ENCODE results near the gene SPATA31C1.
A peak's percentile ranks its signal among the peaks of the same experiment; 100 is the strongest.
"Not testable (repeated sequence)": the region's sequence is repeated elsewhere in the genome, so short reads cannot be mapped to it uniquely, and the experiment has no call there.

The SPATA31C1 gene

DNA sequence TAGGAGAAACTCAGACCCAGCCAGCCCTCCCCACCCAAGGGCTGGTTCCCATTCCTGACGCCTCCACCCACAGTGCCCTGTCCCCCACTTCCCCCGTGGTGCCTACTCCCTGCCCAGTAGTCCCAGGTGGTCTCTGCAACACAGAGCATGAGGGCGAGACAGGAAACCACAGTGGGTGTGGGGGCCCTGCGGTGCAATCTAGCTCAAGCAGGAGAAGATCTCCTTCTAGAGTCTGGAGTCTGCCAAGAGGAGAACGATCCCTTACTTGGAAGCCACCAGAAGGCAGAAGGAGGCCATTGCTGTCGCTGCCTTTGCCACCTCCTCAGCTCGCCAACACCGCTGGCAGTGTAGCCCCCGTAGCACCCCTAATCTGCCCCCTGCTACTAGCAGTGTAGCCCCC, 20.2 kb downstream of the SPATA31C1 start:
- not testable (repeated sequence) for H3K36me3 ChIP-seq (ENCODE audit: insufficient read depth, low read length); H3K4me3 ChIP-seq (ENCODE audit: low read depth in 1 of 2, low read length in 2 of 2); H3K79me2 ChIP-seq (ENCODE audit: insufficient read depth, low read length); H3K9me3 ChIP-seq (ENCODE audit: insufficient read depth, low read length, severe bottlenecking); H4K20me1 ChIP-seq (ENCODE audit: insufficient read depth, low read length); H2AFZ ChIP-seq (ENCODE audit: low read depth, low read length); H3K4me1 ChIP-seq (ENCODE audit: insufficient read depth, low read length); H3K4me2 ChIP-seq (ENCODE audit: insufficient read depth, low read length); H3K27me3 ChIP-seq (ENCODE audit: insufficient read depth, low read length, poor library complexity); H3K9ac ChIP-seq (ENCODE audit: low read depth, low read length); H3K27ac ChIP-seq (ENCODE audit: low read length)
- ATAC-seq (ENCODE audit: insufficient read depth, low read depth): peak; percentile 76
- DNase-seq: peak; percentile 35

DNA sequence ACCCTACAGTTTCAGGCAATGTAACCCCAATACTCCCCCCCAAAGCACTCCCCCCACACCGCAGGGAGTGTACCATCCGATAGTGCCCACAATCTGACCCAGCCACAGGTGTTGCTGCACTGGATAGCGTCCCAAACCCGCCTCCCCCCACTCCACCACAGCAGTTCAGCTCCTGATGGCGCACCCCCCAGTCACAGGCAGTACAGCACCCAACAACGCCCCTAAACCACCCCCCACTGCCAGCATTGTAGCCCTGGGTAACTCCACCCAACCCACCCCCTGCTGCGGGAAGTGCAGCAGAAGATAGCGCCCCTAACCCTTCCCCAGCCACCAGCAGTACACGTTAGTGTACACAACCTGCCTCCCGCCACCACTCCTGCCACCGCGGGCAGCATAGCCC, 20.6 kb downstream of the SPATA31C1 start:
- not testable (repeated sequence) for H3K9ac ChIP-seq (ENCODE audit: low read depth, low read length); H3K27me3 ChIP-seq (ENCODE audit: insufficient read depth, low read length, poor library complexity); H3K4me2 ChIP-seq (ENCODE audit: insufficient read depth, low read length); H3K79me2 ChIP-seq (ENCODE audit: insufficient read depth, low read length); H3K27ac ChIP-seq (ENCODE audit: low read length); H3K4me1 ChIP-seq (ENCODE audit: insufficient read depth, low read length); H3K4me3 ChIP-seq (ENCODE audit: low read depth in 1 of 2, low read length in 2 of 2); H2AFZ ChIP-seq (ENCODE audit: low read depth, low read length); H3K9me3 ChIP-seq (ENCODE audit: insufficient read depth, low read length, severe bottlenecking); H4K20me1 ChIP-seq (ENCODE audit: insufficient read depth, low read length); H3K36me3 ChIP-seq (ENCODE audit: insufficient read depth, low read length)
- ATAC-seq (ENCODE audit: insufficient read depth, low read depth): peak; percentile 47; the same call in 2 of the 3 replicates
- peak; percentile 8 for DNase-seq

DNA sequence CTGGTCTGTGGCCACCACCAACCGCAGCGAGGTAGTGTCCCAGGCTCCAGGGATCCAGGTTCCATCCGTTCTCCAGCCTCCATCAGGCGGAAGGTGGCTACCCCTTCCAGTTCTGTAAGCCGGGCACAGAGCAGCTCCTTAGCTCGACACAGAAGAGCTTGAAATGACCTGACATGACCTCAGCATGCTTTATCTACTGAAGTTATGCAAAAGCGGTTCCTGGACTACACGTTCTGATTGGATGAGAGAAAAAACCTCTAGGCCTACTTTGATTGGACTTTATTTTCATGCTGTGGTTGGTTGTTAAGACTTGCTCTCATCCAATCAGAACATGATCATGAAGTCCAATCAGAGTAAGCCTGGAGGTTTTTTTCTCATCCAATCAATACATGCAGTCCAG, 21.3 kb downstream of the SPATA31C1 start:
- H3K36me3 ChIP-seq (ENCODE audit: insufficient read depth, low read length): not testable (repeated sequence)

DNA sequence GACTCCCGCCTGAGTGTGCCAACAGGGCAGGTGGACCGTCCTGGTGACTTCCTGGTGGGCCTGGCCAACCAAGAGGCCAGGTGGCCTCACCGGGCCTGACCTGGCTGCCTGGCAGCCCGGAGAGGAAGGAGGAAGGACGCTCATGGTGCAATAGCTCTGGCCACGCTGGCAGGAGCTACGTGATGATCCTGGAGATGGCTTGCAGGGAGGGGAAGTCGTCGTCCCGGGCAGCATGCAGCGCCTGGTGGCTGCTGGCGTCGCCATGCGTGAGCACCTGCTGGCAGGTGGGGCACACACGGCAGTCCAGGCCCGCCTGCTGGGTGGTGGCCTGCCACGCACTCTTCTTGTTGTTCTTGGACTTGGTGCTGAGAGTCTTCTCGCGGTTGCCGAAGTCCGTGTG, 26.3 kb downstream of the SPATA31C1 start:
- Histone ChIP-seq H3K9ac (ENCODE audit: low read depth, low read length) (no peak overlapping the region), H3K9me3 (ENCODE audit: insufficient read depth, low read length, severe bottlenecking) (no peaks in the 10 kb centered on the region), H3K36me3 (ENCODE audit: insufficient read depth, low read length) (no peaks in the 10 kb centered on the region), H2AFZ (ENCODE audit: low read depth, low read length) (no peak overlapping the region), H3K79me2 (ENCODE audit: insufficient read depth, low read length) (no peaks in the 10 kb centered on the region), H3K27ac (ENCODE audit: low read length) (no peak overlapping the region), H3K27me3 (ENCODE audit: insufficient read depth, low read length, poor library complexity) (no peaks in the 10 kb centered on the region), H4K20me1 (ENCODE audit: insufficient read depth, low read length) (no peaks in the 10 kb centered on the region), H3K4me2 (ENCODE audit: insufficient read depth, low read length) (no peak overlapping the region), H3K4me3 (ENCODE audit: low read depth in 1 of 2, low read length in 2 of 2) (no peak overlapping the region), H3K4me1 (ENCODE audit: insufficient read depth, low read length) (no peaks in the 10 kb centered on the region)
- DNase-seq (no peak), ATAC-seq (ENCODE audit: insufficient read depth, low read depth) (no peak)
- TF ChIP-seq EZH2 (IDR thresholded peaks at IDR 0.05; ENCODE audit: borderline replicate concordance, low read depth, low read length, severe bottlenecking): no peak
- TF ChIP-seq, protein P1, sequence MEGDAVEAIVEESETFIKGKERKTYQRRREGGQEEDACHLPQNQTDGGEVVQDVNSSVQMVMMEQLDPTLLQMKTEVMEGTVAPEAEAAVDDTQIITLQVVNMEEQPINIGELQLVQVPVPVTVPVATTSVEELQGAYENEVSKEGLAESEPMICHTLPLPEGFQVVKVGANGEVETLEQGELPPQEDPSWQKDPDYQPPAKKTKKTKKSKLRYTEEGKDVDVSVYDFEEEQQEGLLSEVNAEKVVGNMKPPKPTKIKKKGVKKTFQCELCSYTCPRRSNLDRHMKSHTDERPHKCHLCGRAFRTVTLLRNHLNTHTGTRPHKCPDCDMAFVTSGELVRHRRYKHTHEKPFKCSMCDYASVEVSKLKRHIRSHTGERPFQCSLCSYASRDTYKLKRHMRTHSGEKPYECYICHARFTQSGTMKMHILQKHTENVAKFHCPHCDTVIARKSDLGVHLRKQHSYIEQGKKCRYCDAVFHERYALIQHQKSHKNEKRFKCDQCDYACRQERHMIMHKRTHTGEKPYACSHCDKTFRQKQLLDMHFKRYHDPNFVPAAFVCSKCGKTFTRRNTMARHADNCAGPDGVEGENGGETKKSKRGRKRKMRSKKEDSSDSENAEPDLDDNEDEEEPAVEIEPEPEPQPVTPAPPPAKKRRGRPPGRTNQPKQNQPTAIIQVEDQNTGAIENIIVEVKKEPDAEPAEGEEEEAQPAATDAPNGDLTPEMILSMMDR (IDR thresholded peaks at IDR 0.05; ENCODE audit: borderline replicate concordance, extremely low read depth, low read length, poor library complexity, severe bottlenecking): no peak

More for the DNA sequence above, 21.3 kb downstream of the SPATA31C1 start:
- DNase-seq; H3K4me2 ChIP-seq (ENCODE audit: insufficient read depth, low read length); H3K27me3 ChIP-seq (ENCODE audit: insufficient read depth, low read length, poor library complexity); H4K20me1 ChIP-seq (ENCODE audit: insufficient read depth, low read length); H3K79me2 ChIP-seq (ENCODE audit: insufficient read depth, low read length); ATAC-seq (ENCODE audit: insufficient read depth, low read depth); H3K9me3 ChIP-seq (ENCODE audit: insufficient read depth, low read length, severe bottlenecking); H2AFZ ChIP-seq (ENCODE audit: low read depth, low read length); H3K4me3 ChIP-seq (ENCODE audit: low read depth in 1 of 2, low read length in 2 of 2); H3K9ac ChIP-seq (ENCODE audit: low read depth, low read length); H3K4me1 ChIP-seq (ENCODE audit: insufficient read depth, low read length); H3K27ac ChIP-seq (ENCODE audit: low read length): not testable (repeated sequence)

DNA sequence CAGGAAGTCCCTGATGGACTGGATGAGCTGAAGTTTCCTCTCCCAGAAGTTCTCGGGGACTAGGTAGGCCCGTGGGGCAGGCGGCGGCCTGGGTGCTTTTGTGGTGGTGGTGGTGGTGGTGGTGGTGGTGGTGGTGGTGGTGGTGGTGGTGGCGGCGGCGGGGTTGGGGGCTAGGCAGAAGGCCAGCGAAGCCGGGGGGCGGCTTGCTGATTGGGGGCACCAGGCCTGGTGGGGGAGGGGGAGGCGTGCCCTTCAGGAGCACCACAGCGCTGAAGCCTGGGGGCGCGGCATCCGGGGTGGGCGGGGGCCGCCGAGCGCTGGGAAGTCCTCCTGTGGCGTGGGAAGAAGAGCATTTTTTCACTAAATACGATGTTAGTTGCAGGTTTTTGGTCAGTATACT, 26.9 kb downstream of the SPATA31C1 start:
- DNase-seq (no peak), ATAC-seq (ENCODE audit: insufficient read depth, low read depth) (no peak)
- H3K4me3 ChIP-seq (ENCODE audit: low read depth in 1 of 2, low read length in 2 of 2): no peak overlapping the region
- H3K9me3 ChIP-seq (ENCODE audit: insufficient read depth, low read length, severe bottlenecking): no peaks in the 10 kb centered on the region
- no peaks in the 10 kb centered on the region for H4K20me1 ChIP-seq (ENCODE audit: insufficient read depth, low read length)
- no peaks in the 10 kb centered on the region for H3K79me2 ChIP-seq (ENCODE audit: insufficient read depth, low read length)
- H3K9ac ChIP-seq (ENCODE audit: low read depth, low read length): no peak overlapping the region
- H3K4me1 ChIP-seq (ENCODE audit: insufficient read depth, low read length): no peaks in the 10 kb centered on the region
- no peak overlapping the region for H3K27ac ChIP-seq (ENCODE audit: low read length)
- no peak overlapping the region for H2AFZ ChIP-seq (ENCODE audit: low read depth, low read length)
- H3K27me3 ChIP-seq (ENCODE audit: insufficient read depth, low read length, poor library complexity): no peaks in the 10 kb centered on the region
- no peak overlapping the region for H3K4me2 ChIP-seq (ENCODE audit: insufficient read depth, low read length)
- H3K36me3 ChIP-seq (ENCODE audit: insufficient read depth, low read length): no peaks in the 10 kb centered on the region
- no peak for TF ChIP-seq EZH2 (IDR thresholded peaks at IDR 0.05; ENCODE audit: borderline replicate concordance, low read depth, low read length, severe bottlenecking)
- TF ChIP-seq, protein P1 (IDR thresholded peaks at IDR 0.05; ENCODE audit: borderline replicate concordance, extremely low read depth, low read length, poor library complexity, severe bottlenecking): no peak
